ENCODE measurements around the gene CDHR5. TPM values are rescaled to one million over a fixed set of nuclear protein-coding genes. Genes with fewer than 3 reads are reported as not detected.

The CDHR5 gene
- total RNA-seq, 1 experiment from 2014 or later, result not detected

DNA sequence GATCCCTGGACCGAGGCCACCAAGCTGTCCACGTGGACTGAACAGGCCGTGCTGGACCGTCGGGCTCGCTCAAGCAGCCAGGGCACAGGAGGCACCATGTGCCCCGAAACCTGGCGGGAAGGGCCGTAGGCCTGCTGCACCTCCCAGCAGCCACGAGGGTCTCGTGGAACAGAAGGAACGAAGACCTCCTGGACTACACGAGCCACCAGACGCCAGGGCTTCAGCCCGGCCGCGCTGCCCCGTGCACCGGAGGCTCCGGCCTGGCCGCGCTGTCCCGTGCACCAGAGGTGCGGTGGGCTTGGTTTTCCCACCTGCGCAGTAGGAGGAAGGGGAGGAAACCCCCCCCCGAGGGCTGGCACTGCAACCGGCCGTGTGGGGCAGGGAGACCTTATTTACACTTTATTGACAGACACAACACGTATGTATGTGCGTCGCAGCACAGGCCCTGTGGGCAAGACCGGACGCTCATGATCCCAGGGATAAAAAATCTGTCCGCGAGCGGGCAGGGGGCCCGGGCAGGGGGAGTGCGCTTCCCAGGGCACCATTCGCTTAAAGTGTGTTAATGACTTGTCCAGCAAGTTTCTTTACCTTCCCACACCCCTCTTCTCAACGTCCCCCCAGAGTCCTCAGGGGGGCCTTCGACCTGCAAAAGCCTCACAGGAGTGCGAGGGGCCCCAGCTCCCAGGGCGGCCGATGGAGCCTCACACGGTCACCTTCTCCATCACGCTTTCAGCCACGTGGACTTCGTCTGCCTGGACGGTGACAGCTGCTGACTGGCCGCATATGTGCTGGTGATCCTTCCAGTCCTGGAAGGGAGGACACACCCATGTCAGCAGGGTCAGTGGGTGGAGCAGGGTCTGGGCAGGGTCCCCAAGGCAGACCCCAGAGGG is 19.3 kb upstream of the CDHR5 start:
- intact Hi-C loops (cut with micrococcal nuclease), result no loop called here
- POLR2A ChIA-PET, result interaction anchor here (0.6 kb wide), 1 partner anchor 73 kb away, joined by 3 read pairs; no protein-coding TSS in a partner anchor
- no peaks in the 10 kb centered on the region for H3K4me1 Mint-ChIP-seq (ENCODE audit: insufficient read depth, unreplicated experiment)
- CTCF ChIA-PET, result no interaction called here
- no peak overlapping the region for H3K4me3 Mint-ChIP-seq (ENCODE audit: unreplicated experiment)
- TF ChIP-seq, protein P1, sequence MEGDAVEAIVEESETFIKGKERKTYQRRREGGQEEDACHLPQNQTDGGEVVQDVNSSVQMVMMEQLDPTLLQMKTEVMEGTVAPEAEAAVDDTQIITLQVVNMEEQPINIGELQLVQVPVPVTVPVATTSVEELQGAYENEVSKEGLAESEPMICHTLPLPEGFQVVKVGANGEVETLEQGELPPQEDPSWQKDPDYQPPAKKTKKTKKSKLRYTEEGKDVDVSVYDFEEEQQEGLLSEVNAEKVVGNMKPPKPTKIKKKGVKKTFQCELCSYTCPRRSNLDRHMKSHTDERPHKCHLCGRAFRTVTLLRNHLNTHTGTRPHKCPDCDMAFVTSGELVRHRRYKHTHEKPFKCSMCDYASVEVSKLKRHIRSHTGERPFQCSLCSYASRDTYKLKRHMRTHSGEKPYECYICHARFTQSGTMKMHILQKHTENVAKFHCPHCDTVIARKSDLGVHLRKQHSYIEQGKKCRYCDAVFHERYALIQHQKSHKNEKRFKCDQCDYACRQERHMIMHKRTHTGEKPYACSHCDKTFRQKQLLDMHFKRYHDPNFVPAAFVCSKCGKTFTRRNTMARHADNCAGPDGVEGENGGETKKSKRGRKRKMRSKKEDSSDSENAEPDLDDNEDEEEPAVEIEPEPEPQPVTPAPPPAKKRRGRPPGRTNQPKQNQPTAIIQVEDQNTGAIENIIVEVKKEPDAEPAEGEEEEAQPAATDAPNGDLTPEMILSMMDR (IDR thresholded peaks at IDR 0.05; ENCODE audit: unreplicated experiment), result no peak
- peaks cover 61% of the 10 kb centered on the region for H3K36me3 Mint-ChIP-seq (ENCODE audit: insufficient read depth, unreplicated experiment)
- H3K9me3 Mint-ChIP-seq (ENCODE audit: unreplicated experiment), result no peaks in the 10 kb centered on the region
- H3K27me3 Mint-ChIP-seq (ENCODE audit: insufficient read depth, unreplicated experiment), result no peaks in the 10 kb centered on the region
- H3K27ac Mint-ChIP-seq (ENCODE audit: low read depth, unreplicated experiment), result no peak overlapping the region
- BruUV-seq (replicated peaks), result no TSS peak
- no peak for DNase-seq (ENCODE audit: unreplicated experiment)

DNA sequence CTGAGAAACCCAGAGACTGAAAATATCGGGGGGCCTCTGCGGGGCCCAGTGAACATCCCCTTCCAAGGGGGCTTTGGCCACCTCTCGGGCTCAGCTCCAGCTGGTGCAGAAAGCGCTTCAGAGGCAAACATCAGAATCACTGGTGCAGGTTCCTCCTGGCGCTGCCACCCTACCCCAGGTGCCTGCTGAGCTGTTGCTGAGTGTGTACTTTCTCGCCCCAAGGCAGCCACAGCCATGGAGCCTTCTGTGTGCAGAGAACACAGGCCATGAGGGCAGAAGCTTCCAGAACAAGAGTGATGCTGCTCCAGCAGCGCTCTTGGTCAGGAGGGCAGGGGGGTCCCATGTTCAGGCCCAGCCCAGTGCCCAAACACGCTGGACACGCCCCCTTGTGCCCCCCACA is 18.6 kb upstream of the CDHR5 start:
- Mint-ChIP-seq H3K9me3 (ENCODE audit: unreplicated experiment) (no peaks in the 10 kb centered on the region), H3K4me3 (ENCODE audit: unreplicated experiment) (no peak overlapping the region), H3K27ac (ENCODE audit: low read depth, unreplicated experiment) (no peak overlapping the region), H3K4me1 (ENCODE audit: insufficient read depth, unreplicated experiment) (no peaks in the 10 kb centered on the region), H3K36me3 (ENCODE audit: insufficient read depth, unreplicated experiment) (peaks cover 57% of the 10 kb centered on the region), H3K27me3 (ENCODE audit: insufficient read depth, unreplicated experiment) (no peaks in the 10 kb centered on the region)
- POLR2A ChIA-PET, result interaction anchor here (0.6 to 3.0 kb wide), 3 partner anchors 13 to 75 kb away, joined by 3 to 10 read pairs (median 3); no protein-coding TSS in a partner anchor
- CTCF ChIA-PET, result no interaction called here
- intact Hi-C loops (cut with micrococcal nuclease), result no loop called here
- no peak for DNase-seq (ENCODE audit: unreplicated experiment)
- TF ChIP-seq, protein P1 (IDR thresholded peaks at IDR 0.05; ENCODE audit: unreplicated experiment), result no peak
- BruUV-seq (replicated peaks), result no TSS peak

DNA sequence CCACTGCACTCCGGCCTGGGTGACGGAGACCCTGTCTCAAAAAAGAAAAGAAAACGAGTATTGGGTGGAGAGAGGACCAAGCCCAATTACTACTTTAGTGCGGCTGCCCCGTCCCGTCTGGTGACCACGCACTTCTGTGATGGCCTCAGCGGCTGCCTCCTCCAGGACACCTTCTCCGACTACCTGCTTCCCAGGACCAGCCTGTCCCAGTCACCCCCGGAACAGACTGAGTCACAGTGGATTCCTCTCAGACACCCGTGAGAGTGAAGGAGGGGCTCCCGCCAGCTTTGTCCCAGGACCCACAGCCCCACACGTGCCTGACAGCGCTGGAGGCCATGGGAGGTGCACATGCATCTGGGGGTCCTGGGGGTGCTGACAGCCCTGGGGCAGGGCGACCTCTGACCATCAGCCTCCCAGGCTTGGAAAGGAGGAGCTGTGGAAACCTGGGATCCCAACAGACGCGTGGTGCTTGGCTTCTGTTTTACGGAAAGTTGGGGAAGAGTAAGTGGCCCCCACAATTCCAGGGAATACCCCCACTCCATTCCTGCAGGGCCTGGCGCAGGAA is 17.1 kb upstream of the CDHR5 start:
- POLR2A ChIA-PET, result interaction anchor here (0.9 to 3.0 kb wide), 3 partner anchors 9 to 16 kb away, joined by 3 to 10 read pairs (median 5); no protein-coding TSS in a partner anchor
- BruUV-seq (replicated peaks), result no TSS peak
- H3K27ac Mint-ChIP-seq (ENCODE audit: low read depth, unreplicated experiment), result no peak overlapping the region
- no peak overlapping the region for H3K4me3 Mint-ChIP-seq (ENCODE audit: unreplicated experiment)
- TF ChIP-seq, protein P1 (IDR thresholded peaks at IDR 0.05; ENCODE audit: unreplicated experiment), result no peak
- CTCF ChIA-PET, result no interaction called here
- H3K9me3 Mint-ChIP-seq (ENCODE audit: unreplicated experiment), result no peaks in the 10 kb centered on the region
- no peaks in the 10 kb centered on the region for H3K4me1 Mint-ChIP-seq (ENCODE audit: insufficient read depth, unreplicated experiment)
- DNase-seq (ENCODE audit: unreplicated experiment), result no peak
- no peaks in the 10 kb centered on the region for H3K27me3 Mint-ChIP-seq (ENCODE audit: insufficient read depth, unreplicated experiment)
- intact Hi-C loops (cut with micrococcal nuclease), result no loop called here
- peaks cover 56% of the 10 kb centered on the region for H3K36me3 Mint-ChIP-seq (ENCODE audit: insufficient read depth, unreplicated experiment)

DNA sequence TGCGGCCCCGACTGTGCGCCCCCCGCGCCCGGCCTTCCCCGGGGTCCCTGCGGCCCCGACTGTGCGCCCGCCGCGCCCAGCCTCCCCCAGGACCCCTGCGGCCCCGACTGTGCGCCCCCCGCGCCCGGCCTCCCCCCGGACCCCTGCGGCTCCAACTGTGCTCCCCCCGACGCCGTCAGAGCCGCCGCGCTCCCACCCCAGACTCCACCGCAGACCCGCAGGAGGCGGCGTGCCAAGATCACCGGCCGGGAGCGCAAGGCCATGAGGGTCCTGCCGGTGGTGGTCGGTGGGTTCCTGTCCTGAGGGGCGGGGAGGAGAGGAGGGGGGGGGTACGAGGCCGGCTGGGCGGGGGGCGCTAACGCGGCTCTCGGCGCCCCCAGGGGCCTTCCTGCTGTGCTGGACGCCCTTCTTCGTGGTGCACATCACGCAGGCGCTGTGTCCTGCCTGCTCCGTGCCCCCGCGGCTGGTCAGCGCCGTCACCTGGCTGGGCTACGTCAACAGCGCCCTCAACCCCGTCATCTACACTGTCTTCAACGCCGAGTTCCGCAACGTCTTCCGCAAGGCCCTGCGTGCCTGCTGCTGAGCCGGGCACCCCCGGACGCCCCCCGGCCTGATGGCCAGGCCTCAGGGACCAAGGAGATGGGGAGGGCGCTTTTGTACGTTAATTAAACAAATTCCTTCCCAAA is 15.4 kb upstream of the CDHR5 start:
- no TSS peak for BruUV-seq (replicated peaks)
- Mint-ChIP-seq H3K27me3 (ENCODE audit: insufficient read depth, unreplicated experiment) (no peaks in the 10 kb centered on the region), H3K9me3 (ENCODE audit: unreplicated experiment) (no peaks in the 10 kb centered on the region), H3K4me1 (ENCODE audit: insufficient read depth, unreplicated experiment) (no peaks in the 10 kb centered on the region), H3K36me3 (ENCODE audit: insufficient read depth, unreplicated experiment) (peaks cover 40% of the 10 kb centered on the region), H3K4me3 (ENCODE audit: unreplicated experiment) (no peak overlapping the region), H3K27ac (ENCODE audit: low read depth, unreplicated experiment) (no peak overlapping the region)
- CTCF ChIA-PET, result no interaction called here
- DNase-seq (ENCODE audit: unreplicated experiment), result no peak
- TF ChIP-seq, protein P1 (IDR thresholded peaks at IDR 0.05; ENCODE audit: unreplicated experiment), result no peak
- intact Hi-C loops (cut with micrococcal nuclease), result no loop called here
- POLR2A ChIA-PET, result interaction anchor here (3.0 kb wide), 1 partner anchor 10 kb away, joined by 10 read pairs; no protein-coding TSS in a partner anchor

Measured in MCF 10A (cell line).